Activated CD4-positive, alpha-beta T cell treated with anti-CD3 and anti-CD28 coated beads for 24 hours (primary cell): ENCODE results near the gene DAB1.
"Not testable (repeated sequence)": the region's sequence is repeated elsewhere in the genome, so short reads cannot be mapped to it uniquely, and the experiment has no call there.

Experiments used
- DNase-seq, 2 donors: peaks; one replicate each; pipeline ENCODE4 v3.0.0-alpha.2; 2020; ENCODE audit warnings: low read depth in 2 of 2

DAB1 gene

DNA sequence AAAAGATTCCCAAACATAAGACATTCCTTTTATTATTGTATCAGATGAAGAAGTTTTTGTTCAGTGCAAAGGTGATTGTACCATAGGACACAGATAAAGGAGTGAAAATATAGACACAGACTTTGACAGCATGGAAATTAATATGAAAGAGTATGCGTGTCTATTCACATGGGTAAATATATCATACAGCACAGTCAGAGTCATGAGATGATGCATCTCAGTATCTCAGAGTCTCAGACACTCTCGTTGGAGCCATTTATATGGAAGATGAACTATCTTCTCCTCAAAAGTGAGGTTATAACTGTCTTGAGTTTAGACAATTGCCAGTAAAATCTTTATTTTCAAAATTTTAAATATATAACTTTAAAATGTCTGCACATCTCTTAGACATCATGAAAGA, 299.7 kb downstream of the DAB1 start:
- DNase-seq, result no peak

DNA sequence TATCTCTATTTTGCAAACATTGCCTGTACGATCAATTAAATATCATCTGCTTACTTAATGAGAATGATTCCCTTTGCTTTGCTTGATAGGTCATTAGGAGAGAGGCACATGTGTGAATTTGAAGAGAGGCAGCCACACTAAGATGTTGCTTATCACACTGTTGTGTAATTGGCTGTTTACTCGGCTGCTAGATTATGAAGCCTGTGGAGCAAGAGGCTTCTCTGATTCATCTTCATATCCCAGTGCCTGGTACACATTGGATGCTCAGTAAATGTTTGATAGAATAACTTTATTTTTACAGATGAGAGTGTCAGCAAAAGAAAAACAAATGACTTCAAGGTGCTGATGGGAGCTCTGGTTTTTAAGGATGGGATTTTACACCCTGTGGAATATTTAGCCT, 301.8 kb downstream of the DAB1 start:
- no peak for DNase-seq

DNA sequence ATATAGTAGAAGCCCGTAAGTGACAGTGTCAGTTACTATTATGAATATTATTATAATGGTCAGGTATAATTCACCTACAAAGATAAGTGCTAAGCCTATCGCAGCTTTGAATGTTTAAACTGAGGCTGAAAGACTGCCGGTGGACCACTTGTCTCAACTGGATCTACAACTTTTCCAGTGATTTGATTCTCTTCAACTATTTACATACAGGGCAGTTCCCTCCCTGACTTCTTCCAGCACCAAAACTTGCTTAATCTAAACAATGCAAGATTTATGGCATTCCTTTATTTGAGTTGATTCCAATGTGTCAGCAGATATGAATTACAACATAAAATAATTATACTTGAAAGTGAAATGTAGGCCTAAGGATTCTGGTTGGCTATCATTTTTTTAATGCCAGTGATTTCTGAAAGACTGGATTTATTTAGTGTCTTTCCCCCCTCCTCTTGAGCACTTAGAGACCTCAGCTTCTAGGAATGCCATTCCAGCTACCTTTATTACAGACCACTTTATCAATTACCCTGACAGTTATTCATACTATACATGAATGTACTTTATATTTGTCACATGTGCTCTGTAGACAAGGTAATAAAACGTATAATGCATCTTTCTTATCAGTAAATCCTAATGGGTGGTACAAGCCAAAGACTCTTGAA, 304.8 kb downstream of the DAB1 start:
- DNase-seq, result no peak

DNA sequence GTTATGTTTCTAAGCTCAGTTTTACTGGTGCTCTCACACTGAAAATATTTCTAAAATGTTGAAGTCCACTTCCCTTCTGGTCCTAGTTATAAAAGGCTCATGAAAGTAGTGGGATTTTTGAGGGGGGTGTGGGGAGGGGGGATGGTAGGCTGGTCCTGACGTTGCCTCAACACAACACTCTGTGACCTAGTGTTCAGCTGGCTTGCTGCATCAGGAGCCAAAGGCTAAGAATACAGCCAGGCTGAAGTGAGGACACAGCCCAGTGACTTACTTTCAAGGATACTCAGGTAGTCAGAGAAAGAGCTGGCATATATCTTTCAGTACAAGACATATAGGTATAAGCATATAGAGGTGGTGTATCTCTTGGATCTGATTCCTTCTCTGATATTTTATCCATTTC, 306.1 kb downstream of the DAB1 start:
- no peak for DNase-seq

DNA sequence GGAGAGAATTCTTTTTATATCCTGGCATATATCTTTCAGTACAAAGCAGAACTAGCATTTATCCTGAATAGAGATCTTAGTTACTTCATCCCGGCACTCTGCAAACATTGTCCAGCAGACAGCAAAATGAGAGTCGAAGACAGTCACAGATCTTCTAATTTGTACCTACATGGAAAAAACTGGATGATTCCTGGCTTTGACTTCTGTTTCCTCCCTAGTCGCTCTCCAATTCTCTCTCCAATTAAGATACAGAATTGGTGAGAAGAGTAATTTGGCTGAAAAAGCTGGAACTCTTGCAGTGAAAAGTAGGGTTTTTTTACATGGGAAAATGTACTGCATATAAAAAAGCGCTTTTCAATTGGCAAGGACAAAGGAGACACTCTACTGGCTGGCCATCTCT, 307.0 kb downstream of the DAB1 start:
- DNase-seq, result no peak

DNA sequence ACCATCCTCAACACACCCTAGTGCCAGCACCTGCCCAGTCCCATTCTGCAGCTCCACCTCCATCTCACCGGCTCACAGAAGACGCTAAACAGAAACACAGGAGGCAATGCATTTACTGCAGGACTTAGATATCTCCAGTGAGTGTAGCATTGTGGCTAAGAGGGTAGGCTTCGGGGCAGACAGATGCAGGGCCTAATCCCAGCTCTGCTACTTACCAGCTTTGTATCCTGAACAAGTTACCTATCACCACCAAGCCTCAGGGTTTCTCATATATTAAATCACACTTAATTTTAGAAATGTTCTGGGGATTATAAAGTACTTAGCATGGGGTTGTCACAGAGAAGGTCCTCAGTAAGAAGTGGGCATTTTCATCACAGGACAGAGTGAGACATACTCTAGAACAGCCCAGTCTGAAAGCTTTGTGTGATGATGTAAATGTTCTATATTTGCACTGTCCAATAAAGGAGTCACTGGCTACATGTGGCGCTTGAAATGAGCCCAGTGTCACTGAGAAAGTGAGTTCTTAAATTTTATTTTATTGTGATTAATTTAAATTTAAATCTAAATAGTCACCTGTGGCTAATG, 308.7 kb downstream of the DAB1 start:
- no peak for DNase-seq

DNA sequence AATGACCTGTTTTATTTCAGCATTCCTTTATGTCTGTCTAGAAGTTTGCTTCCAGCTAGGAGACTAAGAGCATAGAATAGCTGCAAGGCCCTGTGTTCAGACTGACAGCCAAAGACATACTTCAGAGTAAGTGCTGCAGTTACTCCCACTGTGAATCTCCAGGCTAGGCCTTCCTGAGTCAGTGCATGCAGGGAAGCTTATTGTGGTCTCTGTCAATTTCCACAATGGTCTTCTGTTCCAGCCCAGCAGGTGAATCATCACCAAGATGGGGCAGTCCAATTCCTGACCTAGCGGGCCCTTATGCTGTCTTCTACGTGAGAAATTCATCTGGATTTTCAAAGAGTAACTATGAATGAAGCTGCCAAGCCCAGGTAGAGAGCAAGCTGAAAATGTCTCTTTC, 311.7 kb downstream of the DAB1 start:
- no peak for DNase-seq

DNA sequence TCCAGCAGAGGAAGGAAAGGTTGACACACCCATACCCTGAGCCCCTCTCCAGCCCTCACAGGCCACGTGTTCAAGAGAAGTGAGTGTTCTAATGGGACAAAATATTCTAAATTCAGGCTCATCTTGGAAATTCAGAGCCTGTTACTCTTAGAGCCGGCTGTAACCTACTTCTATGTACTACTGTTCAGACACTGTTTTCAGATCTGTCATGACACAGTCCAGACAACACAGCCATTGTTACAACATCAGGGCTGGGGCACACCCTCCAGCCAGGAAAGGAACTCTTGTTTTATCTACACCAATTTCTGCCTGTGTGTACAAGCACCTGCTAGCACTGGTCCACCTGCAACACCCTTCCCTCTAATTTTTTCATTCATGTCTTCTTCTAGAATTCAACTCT, 312.7 kb downstream of the DAB1 start:
- no peak for DNase-seq

DNA sequence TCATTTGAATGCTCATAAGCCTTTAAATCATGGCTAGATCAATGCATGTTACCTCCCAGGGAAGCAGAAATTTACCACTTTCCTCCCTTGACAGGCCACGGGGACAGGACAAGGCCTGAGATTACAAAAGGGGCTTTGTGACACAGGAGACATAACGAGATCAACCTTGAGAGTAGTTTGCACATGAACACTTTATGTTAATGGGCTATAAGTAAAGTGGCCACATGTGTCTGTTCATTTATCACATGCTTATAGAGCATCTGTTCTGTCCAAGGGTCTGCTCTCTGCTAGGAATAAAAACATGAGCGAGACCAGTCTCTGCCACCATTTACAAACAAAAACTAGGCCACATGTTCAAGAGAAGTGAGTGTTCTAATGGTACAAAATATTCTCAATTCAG, 314.0 kb downstream of the DAB1 start:
- no peak for DNase-seq

DNA sequence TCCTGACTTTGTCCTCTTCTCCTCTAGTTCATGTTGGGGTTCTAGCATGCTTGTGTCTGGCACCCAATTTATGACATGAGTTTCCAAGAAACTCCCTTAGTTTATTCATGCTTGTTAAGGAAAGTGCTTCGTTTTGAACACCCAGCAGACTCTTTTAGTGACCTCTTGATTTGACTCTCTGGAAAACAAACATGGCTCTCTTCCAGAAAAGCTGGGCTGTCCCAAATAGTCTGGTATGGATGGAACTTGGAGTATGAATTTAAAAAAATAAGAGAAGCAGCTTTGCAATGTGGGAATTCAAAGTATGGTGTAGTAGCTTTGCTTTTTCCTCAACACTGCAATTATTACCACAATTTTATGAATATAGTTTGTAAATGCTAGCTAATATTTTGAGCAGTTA, 314.6 kb downstream of the DAB1 start:
- no peak for DNase-seq

DNA sequence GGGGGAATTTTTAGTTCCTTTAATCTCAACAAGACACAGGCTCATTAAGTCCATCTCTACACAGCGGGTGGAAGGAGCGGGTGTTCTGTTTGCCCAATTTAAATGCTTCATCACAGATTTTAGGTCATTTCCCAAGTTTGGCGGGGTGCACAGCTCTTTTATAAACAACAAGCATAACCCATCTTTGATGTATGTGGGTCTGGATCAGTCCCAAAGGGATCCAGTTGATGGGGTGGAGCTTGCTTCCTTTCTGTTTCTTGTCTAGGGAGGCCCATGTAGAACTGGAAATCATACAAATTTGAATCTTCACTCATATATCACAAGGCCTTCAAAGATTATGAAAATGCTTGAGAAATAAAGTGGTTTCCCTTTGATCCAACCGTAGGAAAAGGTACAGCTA, 317.6 kb downstream of the DAB1 start:
- DNase-seq, result no peak

DNA sequence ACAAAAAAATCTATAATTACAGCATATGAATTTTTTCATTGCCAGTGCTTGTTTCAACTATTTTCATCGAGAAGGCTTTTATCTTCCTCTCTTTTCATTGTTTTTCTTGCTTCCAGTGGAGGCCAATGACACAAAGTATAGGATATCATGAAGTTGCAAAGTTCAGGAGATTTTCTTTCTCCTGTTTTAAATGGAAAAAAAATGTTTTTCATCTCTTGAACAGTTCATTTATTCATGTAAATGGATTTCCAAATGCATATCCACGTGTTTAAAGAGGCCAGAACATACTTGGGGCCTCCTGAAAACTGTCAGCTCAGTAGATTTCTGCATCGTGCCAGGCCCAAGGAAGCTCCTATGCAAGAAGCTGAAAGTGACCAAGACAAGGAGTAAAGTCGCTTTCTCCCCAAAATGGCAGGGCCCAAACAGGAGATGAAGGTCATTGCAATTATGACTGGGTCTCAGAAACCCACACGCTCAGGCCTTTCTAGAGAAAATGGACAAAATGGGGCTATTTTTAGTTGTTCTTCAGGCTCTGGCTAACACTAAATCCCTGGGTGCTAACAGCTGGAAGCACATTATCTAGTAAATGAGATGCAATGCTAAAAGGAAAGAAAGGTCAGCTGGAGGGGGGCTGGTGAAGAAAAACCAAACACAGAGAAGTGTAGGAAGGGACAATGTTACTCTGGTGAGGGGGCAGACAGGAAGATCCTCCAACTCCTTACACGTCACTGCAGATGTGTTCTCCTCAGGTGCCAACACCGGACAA, 321.1 kb downstream of the DAB1 start:
- DNase-seq, result no peak

DNA sequence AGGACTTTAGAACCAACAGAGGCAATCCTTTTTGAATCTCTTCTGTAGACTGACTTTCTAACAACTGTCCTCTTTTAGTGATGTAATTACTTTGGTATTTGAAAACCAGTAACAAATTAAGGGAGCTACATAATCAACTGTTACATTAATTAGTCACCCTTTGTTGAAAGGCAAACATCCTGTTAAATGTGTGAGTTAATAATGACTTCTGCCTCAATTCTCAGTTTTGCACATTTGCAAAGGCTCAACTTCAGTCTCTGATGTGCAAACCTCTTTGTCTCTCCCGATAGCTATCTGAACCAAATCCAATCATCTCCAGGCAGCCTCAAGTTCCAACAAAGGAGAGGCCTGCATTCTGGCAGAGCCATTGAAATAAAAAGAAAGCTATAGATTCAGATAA, 322.7 kb downstream of the DAB1 start:
- no peak for DNase-seq

DNA sequence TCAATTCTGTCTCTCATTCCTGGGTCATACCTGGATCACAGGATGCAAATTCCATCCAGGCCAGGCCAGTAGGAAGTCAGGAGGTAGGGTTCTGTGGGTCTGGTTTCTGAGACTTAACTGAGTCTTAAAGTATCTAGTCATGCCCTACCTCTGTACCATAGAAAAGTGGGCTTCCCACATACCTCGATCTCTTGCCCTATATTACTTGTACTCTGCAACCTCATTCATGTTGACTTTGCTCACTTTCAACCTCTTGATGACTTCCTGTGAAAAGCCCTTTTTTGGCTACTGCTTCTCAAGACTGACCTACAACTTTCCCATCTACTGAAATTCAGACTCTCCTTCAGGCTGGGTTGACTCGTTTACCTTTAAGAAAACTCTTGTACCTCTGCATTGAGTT, 329.1 kb downstream of the DAB1 start:
- no peak for DNase-seq

DNA sequence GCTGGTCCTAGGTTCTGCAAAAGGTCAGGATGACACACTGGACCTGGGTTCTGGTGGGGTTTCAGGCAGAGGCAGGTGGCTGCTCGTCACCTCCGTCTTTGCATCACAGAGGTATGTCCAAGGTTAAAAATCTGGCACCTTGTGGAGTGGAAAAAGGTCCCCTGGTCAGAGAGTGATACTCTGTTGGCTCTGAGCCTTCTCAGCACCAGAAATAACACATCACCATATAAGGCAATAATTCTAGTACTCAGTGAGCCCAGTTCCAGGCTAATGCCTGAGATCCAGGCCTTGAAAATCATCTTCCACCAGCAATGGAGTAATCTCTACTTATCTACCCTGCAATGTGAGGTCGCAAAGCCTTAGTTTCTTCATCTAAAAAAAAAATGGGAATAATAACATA, 330.7 kb downstream of the DAB1 start:
- no peak for DNase-seq

DNA sequence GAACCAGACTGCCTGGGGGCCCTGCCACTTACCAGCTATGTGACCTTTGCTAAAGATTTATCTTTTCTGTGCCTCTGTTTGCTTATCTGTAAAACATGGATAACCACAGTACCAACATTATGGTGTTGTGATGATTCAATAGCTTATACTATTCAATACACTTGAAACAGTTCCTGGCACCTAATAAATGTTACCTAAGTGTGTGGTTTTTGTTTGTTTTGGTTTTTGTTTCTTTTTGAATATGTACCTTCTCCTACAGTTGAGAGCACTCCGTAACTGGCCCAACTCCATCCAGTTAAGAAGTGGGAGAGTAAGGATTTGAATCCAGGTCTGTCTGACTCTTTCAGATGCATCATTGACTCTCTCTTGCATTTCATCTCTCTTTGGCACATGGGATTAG, 332.2 kb downstream of the DAB1 start:
- no peak for DNase-seq

DNA sequence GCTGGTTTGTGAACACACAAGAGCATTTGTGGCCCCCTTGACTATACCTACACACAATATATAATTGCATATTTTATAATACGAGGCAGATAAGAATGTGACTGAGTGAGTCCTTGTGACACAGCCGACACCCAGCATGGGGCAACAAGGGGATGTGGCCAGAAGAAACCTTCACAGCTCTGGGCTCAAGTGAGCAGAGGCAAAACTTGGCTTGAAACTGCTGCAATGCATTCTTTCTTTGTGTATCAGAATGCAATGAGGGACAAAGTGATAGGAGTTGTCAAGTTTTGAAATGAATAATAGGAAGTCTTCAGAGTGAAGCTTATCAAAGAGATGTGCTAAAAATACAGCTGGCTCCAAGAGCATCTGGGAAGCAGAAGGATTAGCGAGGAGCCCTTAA, 334.0 kb downstream of the DAB1 start:
- DNase-seq, result no peak

DNA sequence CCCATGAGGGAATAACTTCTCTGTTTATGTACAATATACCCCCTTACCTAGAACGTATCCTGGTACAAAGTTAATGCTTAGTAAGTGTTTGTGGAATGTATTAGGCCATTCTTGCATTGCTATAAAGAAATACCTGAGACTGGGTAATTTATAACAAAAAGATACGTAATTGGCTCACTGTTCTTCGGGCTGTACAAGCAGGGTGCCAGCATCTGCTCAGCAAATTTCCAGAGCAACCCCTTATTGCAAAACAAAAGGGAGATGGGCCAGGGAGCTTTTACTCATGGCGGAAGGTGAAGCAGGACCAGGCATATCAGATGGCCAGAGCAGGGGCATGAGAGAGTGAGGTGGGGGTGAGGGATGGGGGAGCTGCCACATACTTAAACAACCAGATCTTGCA, 334.6 kb downstream of the DAB1 start:
- no peak for DNase-seq

DNA sequence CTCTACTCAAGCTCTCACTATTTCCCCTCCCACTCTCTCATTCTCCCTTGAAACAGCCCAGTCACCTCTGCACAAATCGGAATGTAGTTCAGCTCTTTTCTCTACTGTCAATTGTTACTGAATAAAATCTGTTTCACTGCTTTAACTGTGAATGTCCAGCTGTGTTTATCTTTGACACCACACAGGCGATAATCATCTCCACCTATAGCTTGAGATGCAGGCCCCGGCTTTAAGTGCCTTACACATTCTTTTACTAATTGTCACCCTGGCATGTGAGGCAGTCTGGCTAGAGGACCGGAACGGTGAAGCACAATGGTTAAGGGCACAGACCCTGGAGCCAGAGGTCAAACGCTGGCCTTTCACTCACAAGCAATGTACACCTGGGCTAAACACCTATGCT, 335.2 kb downstream of the DAB1 start:
- DNase-seq, result no peak

DNA sequence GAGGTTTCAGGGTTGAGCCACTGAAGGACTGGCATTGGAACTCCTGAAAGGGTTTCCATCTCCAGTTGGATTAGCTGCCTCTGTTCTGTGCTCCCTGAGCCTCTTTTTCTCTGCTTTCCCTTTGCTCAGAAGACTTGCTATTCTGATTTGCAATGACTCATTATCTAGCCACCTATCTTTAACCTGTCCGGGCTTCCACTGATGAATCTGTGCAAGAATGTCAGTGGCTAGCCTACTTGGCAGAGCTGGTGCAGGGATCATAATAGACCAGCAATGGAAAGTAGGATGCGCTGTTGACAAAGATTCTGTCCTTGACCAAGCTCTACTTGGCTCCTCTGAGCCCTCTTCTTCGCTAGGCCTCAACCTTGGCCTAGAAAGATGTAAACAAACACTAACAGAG, 336.2 kb downstream of the DAB1 start:
- DNase-seq, result not testable (repeated sequence)

DNA sequence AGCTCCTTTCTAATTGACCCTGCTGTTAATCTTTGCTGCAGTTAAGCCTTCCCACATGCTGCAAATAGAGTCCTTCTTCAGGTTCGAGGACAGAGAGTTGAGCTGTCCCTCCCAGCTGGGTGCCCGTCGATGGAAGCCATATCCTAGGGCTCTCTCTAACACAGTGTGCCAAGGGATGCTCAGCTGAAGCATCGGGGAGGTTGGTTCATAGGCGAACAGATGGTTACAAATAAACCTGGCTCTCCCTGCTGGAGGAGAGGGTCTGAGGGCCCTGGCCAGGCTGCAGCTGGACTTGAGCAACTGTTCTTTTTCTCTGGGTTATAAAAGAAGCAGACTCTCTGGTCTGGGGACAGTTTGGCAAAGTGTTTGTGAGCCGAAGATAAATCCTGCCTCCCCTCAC, 337.7 kb downstream of the DAB1 start:
- no peak for DNase-seq

DNA sequence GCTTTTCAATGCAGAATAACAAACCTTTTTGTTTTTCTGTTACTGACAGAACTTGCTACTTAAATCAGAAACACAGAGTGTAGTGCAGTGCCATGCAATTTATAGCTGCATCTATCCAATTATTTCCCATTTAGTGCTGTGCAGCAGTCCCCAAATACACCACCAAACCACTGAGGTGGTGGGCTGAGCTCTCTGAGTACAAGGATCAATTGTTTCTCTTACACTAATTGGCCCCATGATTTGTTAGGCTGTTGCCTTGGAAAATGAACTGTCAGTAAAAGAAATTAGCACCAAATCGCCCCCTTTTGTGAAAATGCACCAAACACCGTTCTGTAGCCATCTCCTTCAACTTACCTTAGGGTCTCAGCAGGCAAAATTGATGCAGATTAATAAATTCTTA, 339.2 kb downstream of the DAB1 start:
- no peak for DNase-seq

DNA sequence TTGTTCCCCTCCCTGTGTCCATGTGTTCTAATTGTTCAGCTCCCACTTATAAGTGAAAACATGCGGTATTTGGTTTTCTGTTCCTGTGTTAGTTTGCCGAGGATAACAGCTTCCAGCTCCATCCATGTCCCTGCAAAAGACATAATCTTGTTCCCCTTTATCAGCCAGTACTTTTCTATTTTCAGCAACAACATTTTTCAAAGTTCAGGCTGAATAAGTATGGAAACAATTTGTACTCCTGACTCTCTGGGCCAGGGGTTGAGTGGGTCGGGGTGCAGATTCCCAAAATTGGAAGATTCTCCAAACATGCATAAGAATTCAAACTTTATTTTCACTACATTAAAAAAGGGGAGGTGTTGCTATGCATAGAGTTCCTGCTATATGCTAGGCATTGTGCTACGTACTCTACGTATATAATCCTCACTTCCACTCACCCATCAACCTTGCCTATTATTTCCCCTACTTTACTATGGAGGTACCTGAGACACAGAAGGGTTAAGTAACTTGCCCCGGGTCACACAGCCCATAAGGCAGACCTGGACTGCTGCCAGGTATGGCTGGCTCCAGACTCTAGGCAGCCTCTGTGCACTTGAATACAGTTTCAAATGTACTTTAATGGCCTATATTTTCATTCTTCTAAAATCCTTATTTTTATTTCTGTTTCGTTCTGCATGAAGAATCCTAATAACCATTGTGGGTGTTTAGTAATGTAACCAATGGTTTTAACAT, 341.0 kb downstream of the DAB1 start:
- no peak for DNase-seq
